HG03097 (cell line): Measurements from ENCODE around the gene CHAT.

Experiments used
- ATAC-seq: cut with Tn5 transposase; IDR thresholded peaks from one replicate; pipeline ENCODE4 v1.9.1; 2021; ENCODE audit not compliant: unreplicated experiment, low FRiP score

CHAT gene

DNA sequence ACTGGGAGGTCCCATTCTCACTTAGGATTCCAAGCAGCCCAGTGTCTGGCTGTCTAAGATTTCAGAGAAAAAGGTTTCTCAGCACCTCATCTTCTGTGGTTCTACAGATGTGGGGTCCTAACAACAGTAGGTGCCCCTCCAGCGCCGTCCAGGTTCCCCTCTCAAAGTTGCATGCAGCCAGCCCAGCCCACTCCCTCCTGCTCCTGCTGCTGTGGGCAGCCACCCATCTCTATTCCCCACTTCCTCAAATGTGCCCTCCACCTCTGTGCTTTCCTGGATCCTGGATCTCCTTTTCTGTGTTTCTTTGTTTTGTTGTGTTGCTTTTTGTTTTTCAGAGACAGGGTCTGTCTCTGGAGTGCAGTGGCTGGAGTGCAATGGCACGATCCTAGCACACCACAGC lies 17.0 kb upstream of the CHAT start:
- ATAC-seq = no peak

DNA sequence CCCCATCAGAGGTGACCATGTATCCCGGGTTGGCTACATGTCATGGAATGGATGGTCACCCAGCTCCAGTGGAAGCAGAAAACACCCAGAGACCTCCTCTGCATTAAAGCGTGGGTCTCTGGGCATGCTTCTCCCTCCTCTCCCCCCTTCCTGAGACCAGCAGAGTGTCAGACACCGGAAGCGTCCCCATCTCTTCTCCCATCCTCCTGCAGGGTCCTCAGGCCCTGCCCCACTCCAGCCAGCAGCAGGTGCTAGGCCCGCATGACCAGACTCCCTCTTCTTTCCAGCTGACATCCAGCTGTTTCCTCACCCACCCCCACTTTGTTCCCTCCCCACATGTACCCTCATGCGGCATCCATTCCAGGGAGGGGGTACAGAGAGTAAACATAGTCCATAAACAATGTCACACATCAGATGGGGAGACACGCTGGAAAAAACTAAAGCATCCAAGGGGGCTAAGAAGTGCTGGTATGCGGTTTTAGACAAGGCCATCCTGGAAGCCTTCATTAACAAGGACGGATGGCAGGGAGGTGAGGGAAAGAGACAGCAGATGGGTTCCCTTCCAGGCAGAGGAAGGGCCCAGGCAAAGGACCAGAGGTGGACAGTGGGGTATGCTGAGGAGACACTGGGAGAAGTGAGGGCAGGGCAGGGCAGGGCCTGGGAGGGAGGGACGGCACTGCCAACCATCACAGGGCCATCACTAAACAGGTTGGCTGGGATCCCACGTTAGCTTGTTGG lies 16.2 kb upstream of the CHAT start:
- no peak for ATAC-seq

DNA sequence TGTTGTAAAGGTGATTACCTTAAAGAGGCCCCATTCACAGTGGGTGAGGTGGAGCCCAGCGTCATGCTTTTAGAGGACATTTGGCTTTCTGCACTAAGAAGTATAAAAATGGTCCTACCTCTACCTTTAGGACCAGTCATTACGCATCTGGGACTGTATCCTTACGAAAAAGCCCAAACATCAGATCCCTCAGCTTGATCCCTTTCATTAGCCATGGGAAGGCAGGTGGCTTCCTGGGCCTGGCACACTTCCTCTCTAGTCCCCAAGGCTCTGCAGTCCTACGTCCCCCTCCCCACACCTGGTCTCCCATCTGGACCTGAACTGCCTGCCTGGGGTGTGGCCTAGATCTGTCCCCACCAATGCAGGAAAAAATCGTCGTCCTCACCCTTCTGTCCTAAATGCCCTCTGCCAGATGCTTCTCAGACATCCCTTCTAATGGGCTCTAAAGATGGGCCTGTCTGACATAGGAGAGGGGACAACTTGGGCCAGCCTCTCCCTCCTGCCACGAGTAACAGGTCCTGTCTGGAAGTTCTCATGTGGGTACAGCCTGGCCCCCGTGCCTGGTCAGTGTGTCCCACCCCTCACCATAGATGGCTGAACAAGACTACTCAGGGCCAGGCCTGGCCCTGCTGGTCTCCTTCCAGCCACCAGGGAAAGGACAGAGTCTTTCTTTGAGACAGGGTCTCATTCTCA lies 15.5 kb upstream of the CHAT start:
- ATAC-seq = no peak

DNA sequence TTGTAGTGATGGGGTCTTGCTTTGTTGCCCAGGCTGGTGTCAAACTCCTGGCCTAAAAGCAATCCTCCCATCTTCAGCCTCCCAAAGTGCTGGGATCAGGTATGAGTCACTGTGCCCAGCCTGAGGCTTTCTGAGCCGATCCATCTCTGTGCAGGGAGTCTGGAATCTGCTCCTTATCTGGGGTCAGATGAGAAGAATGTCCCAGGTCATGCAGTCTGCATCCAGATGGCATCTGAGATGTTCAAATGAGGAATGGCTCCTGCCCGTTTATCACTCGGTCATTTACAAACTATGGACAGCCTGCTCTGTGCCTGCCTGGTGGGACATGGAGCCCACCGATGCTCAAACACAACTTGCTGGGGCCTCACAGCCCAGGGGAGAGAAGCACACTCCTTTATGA lies 14.9 kb upstream of the CHAT start:
- ATAC-seq = no peak

DNA sequence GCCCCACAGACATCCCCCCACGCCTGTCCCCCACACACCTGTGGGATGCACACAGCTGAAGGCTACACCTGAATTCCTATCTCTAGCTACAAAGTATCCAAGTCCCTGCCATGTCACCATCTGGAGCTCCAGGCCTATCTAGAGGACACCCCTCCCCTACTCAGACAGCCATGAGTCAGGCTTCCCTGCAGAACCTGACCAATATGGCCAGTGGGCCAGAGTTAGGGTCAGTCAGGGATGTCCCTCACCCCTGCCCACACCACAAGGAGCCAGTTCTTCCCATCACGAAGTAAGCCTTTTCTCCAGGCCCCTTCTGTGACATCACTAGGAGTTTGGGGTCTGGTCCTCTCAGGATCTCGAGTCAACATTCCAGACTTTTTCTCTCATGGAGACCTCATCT lies 14.3 kb upstream of the CHAT start:
- ATAC-seq = no peak

DNA sequence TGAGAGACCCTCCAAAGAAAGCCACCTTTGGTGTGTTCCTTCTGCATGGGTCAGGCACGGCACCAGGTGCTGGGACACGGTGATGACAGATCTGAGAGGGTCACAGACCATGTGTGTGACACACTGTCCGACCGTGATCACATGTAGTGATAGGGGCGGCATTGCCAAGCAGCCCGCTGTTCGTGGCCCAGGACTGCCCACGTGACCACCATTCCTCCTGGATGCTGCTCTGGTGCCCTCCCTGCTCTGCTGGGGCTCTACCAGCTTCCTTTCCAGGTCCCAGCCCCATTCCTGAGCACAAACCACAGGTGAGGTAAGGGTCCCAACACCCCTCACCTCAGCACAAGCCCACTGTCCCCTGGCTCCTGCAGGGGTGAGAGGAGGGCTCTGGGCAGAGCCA lies 13.8 kb upstream of the CHAT start:
- no peak for ATAC-seq

DNA sequence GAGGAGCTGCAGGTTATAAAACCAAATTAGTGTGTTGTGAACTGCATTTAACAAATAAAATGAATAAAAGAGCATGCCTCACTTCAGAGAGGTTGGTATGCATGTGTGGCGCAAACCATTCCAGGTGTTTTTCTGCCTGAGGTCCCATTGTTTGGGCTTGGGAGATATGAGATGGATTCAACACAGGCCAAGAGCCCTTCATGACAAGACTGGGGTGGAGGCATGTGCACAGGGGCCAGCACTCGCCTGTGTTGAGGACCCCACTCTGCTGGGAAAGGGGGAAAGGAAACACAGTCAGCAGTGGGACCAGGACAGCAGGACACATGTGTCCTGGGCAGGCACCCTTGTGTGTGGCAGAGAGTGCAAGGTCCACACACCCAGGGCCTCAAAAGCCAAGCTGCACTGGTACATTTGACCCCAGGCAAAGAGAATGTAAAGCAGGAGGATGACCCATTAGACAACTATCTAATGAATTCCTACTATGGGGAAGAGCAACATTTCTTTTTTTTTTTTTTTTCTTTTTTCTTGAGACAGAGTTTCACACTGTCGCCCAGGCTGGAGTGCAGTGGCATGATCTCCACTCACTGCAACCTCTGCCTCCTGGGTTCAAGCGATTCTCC lies 12.9 kb upstream of the CHAT start:
- no peak for ATAC-seq

DNA sequence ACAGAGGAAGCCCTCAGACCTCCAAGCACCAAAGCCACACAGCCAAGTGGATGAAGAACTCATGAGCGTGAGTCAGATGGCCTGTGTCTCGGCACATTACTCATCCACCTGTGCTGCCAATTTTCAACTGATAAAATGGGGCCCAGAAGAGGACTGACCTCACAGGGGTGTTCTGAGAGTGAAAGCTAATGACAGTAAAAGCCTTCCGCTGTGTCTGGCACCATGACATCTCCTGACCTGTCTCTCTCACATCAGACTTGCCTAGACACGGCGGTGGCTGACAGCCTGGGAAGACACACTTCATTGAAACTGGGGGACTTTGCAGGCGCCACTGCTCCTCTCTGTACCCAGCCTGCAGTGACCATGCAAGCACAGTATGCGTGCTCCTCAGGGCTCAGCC lies 12.0 kb upstream of the CHAT start:
- no peak for ATAC-seq

DNA sequence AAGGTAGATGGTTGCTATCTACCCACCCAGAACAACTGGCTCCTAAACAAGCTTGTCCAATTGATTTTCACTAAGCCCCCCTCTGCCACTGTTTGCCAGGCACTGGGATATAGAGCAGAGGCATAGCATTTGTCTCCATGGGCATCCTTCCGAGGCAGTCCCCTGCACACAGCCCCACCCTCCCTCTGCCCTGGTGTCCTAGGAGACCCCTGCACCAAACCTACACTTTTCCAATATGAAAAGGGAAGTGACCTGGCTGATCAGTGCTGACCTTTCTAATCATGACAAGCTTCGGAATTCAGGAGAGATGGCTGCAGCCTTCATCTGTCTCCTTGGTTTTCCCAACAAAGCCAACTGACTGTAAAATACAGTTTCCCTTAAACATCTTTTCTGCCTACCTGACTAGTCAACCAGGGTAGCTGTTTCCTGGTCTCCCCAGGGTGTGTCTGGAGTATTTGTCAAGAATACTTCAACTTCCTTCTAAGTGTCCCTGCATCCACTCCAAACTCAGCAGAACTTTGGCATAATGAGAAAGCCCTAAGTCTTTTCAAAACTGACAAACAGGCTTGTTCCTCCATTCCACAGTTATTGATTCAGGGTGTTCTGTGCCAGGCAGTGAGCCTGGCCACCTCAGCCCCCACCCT lies 11.3 kb upstream of the CHAT start:
- ATAC-seq = no peak

DNA sequence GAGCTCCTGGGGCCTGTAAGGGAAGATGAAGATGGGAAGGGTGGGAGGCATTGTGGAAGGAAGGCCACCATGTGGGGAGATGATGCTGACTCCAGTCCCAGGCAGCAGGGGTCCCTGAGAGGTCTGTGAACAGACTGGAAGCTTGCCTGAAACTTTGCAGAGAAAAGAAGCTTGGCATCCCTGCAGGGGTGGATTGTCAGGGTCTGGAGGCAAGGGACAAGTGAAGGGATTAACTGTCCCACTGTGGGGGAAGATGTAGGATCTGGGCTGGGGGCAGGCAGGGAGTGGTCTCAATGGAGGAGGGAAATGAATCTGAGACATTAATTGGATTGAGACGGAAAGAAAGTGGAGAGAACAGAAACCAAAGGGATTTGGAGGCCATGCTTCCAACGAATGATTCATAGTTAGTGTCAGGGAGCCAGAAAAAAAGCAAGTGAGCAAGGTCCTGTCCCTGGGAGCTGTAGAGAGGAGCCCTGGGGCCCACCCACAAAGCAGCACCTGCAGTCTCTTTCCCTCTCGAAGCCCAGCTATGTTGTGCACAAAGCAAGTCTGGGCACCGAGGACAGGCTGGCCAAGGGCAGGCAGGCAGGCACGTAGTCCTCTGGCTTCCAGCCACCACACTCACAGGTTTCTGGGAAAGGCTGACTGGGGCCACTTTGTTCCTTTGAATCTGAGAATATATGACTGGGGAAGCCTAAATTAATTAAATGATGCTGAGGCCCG lies 8.5 kb upstream of the CHAT start:
- ATAC-seq = no peak

DNA sequence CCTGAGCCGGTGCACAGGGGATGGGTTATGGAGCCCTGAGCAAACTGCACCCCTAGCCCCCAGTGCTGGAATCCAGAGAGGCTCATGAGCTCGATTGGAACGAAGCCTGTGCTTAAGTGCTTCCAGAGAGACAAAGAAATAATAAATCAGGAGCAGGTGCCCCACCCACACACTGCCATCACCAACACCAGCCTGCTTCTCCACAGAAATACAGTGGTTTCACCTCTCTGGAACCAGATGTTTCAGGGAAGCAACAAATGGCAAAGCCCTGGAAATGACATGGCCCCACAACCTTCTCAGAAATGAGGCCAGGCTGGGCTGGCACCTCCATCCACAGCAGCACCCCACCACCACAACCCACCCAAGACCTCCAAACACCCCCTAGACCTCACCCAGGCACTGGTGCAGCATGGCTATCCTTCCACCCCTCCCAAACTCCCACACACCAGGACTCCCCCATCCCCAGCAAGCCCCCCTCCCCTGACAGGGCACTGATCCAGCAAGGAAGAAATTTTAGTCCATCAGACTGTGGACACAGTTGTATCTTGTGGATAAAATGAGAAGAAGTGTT lies 7.8 kb upstream of the CHAT start:
- no peak for ATAC-seq

DNA sequence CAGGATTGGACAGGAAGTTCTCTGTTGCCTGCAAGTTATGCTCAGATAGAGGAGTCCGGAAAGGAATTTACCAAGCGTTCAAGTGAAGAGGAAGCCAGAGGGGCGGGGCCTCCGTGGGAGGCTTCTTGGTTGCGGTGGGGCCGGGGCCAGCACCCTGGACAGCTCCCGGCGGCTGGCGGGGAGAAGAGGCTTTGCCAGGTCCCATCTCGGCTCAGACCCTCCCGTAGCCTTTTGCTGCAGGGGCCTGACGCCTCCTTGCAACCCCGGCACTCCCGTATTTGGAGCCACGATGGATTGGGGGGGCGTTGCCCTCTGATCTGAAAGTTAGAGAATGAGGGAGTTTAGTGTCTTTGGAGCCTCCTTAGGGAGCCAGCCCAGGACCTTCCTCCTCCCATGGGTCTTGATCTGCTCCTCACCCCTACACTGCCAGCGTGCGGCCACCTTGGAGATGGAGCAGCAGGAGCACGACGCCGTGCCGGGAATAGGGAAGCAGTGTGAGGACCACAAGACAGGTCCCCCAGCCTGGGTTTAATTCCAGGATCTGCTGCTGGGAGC lies 6.8 kb upstream of the CHAT start:
- ATAC-seq = no peak

DNA sequence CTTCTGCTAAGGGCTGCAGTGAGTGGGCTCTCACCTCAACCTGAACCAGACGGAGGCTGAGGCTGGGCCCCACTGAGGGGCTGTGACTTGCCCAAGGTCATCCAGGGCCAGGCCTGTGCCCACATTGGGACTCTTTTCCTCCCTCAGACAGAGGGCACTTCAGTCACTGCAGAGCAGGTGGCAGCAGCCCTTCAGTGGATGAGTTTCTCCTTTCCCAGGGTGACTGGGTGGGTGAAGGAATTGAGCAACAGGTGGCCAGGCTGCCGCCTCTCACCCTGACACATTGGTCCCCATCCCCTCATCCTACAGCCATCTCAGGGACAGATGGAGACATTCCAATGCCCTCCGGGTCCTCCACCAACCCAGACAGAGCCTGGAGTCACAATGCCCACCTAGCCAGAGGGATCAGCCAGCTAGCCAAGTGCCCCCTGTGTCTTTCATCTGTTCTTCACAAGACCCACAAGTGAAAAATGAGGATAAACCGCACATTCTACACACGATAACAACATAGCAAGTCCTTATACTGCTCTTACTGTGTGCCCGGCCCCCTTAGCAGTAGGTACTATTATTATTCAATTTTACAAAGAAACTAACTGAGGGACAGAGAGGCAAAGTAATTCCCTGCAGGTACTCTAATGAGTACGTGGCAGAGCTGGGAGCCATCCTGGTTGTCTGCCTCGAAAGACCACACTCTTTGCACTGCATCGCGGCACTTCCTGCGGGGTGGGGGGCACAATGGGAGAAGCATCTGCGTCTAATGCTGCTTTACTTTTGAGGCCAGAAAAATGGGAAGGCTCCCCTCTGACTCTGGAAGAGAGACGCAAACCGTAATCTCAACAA lies 5.5 kb upstream of the CHAT start:
- ATAC-seq = no peak

DNA sequence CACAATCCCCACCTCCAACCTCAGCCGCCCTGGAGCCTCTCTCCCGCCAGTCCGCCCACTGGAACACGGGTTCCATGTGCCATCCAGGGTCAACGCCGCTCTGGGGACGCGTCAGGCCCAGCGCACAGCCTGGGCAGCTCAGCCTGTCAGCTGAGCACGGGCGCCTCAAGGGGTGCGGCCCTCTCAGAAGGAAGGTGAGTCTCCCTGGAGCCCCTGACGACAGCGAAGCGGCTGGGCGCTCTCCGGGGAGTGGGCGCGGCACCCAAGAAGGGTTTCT lies 4.9 kb upstream of the CHAT start:
- no peak for ATAC-seq

DNA sequence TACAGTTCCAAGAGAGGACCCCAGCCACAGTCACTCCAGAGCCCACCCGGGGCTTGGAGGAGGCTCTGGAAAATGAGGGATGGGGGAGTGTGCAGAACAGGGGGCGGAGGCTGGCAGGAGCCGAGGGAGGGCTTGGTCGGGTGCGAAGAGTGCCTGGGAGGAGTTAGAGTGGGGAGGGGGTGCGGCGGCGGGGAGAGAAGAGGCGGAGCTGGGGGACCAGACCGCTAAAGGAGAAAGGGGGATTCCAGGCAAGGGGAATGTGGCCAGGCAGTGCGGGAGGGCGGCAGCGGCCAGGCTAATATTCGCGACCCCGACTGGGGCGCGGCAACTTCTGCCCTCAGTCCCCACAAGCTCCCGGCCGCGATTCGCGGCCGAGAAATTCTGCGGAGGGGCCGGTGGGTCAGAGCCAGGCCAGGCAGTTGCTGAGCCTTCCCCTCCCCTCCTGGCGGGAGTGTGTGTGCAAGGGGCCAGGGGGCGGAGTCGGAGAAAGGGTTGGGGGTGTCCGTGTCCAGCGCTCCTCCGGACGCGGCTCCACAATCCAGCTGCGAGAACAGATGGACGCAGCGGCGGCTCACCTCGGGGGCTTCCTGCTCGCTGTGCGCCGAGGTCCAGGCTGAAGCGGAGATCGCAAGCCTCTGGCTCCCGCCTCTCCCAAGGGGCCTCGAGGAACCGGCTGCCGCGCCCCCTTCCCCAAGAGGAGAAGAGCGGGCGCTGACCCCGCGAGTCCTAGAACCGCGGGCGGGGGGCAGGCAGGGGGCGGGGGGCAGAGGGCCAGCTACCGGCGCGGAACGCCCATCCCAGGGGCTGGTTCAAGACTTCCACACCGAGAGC lies 4.3 kb upstream of the CHAT start:
- no peak for ATAC-seq

DNA sequence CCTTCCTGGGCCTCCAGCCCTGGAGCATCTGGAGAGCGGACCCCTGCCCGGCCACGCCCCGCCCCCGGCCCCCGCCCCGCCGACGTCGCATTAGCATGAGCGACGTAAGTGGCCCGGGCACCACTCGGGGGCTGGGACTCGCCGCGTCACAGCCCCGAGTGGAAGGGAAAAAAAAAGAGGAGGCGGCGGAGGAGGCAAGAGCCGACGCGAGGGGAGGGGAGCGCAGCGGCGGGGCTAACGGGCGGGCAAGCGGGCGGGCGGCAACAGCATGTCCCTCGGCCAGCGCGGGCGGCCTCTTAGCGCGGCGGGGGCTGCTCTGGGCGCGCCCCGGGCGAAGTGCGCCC lies 3.8 kb upstream of the CHAT start, which contains the start of gene SLC18A3:
Gene SLC18A3, plus strand, starts transcription at position 197 of the 344 bp plus-strand sequence. CDS start 431 bp downstream, outside the sequence.
- ATAC-seq = no peak

DNA sequence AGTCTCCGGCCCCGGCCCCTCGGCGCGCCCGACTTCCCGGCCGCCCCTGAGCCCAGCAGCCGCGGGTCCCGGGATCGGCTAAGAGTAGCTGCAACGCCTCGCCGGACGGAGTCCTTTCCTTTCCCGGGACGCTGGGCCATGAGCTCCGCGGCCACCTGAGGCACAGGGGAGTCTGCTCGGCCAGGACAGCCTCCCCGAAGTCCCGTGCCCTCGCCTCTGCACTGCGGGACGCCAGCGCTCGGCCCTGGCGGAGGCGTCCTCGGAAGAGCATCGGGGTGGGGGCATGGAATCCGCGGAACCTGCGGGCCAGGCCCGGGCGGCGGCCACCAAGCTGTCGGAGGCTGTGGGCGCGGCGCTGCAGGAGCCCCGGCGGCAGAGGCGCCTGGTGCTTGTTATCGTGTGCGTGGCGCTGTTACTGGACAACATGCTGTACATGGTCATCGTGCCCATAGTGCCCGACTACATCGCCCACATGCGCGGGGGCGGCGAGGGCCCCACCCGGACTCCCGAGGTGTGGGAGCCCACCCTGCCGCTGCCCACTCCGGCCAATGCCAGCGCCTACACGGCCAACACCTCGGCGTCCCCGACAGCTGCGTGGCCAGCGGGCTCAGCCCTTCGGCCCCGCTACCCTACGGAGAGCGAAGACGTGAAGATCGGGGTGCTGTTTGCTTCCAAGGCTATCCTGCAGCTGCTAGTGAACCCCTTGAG lies 3.2 kb upstream of the CHAT start:
- no peak for ATAC-seq

DNA sequence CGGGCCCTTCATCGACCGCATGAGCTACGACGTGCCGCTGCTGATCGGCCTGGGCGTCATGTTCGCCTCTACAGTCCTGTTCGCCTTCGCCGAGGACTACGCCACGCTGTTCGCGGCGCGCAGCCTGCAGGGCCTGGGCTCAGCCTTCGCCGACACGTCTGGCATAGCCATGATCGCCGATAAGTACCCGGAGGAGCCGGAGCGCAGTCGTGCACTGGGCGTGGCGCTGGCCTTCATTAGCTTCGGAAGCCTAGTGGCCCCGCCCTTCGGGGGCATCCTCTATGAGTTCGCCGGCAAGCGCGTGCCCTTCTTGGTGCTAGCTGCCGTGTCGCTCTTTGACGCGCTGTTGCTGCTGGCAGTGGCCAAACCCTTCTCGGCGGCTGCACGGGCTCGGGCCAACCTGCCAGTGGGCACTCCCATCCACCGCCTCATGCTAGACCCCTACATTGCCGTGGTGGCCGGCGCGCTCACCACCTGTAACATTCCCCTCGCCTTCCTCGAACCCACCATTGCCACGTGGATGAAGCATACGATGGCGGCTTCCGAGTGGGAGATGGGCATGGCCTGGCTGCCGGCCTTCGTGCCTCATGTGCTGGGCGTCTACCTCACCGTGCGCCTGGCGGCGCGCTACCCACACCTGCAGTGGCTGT lies 2.5 kb upstream of the CHAT start:
- ATAC-seq = no peak
